ENCODE data around the gene ACTL6A. TPM values are rescaled to one million over a fixed set of nuclear protein-coding genes. Genes with fewer than 3 reads are reported as not detected.

Gene ACTL6A
- total RNA-seq, 1 donor from 2014 or later = 90.8 TPM

DNA sequence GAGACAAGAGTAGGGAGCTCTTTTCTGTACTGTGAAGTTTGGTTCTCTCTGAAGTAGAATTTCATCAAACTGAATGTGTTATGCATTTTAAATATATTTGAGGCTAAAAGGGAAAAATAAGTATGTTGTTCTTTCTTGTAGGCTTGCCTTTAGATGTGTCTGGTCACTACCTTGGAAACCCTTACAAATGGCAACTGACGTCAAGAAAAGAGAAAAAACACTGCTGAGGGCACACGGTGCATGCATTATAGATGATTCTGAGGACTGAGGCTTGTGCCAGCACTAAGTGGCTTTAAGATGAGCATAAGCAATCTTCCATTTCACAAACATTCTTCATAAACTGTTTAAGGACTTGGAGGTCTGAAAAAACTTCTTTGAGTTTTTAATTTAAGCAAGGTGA lies 31.1 kb upstream of the ACTL6A start:
- Histone ChIP-seq H3K36me3 (ENCODE audit: control insufficient read depth, insufficient read depth, low read length) (no peaks in the 10 kb centered on the region), H3K27me3 (ENCODE audit: control insufficient read depth, insufficient read depth, low read length) (no peaks in the 10 kb centered on the region), H3K4me3 (ENCODE audit: low read depth, low read length) (no peak overlapping the region)
- DNase-seq (ENCODE audit: low read depth) = no peak
- TF ChIP-seq, protein P1, sequence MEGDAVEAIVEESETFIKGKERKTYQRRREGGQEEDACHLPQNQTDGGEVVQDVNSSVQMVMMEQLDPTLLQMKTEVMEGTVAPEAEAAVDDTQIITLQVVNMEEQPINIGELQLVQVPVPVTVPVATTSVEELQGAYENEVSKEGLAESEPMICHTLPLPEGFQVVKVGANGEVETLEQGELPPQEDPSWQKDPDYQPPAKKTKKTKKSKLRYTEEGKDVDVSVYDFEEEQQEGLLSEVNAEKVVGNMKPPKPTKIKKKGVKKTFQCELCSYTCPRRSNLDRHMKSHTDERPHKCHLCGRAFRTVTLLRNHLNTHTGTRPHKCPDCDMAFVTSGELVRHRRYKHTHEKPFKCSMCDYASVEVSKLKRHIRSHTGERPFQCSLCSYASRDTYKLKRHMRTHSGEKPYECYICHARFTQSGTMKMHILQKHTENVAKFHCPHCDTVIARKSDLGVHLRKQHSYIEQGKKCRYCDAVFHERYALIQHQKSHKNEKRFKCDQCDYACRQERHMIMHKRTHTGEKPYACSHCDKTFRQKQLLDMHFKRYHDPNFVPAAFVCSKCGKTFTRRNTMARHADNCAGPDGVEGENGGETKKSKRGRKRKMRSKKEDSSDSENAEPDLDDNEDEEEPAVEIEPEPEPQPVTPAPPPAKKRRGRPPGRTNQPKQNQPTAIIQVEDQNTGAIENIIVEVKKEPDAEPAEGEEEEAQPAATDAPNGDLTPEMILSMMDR (IDR thresholded peaks at IDR 0.05; ENCODE audit: insufficient read depth, low read length, severe bottlenecking) = no peak
- no peak for FAIRE-seq

DNA sequence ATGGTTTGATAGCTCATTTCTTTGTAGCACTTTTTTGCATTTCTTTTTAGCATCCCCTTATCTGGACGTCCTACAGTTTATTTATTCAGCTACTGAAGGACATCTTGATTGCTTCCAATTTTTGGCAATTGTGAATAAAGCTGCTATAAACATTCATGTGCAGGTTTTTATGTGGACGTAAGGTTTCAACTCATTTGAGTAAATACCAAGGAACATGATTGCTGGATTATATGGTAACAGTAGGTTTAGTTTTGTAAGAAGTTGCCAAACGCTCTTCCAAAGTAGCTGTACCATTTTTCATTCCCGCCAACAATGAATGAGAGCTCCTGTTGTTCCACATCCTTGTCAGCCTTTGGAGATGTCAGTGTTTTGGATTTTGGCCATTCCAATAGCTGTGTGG lies 29.5 kb upstream of the ACTL6A start:
- no peak overlapping the region for H3K4me3 ChIP-seq (ENCODE audit: low read depth, low read length)
- TF ChIP-seq, protein P1 (IDR thresholded peaks at IDR 0.05; ENCODE audit: insufficient read depth, low read length, severe bottlenecking) = no peak
- no peaks in the 10 kb centered on the region for H3K27me3 ChIP-seq (ENCODE audit: control insufficient read depth, insufficient read depth, low read length)
- no peak for FAIRE-seq
- DNase-seq (ENCODE audit: low read depth) = no peak
- no peaks in the 10 kb centered on the region for H3K36me3 ChIP-seq (ENCODE audit: control insufficient read depth, insufficient read depth, low read length)

DNA sequence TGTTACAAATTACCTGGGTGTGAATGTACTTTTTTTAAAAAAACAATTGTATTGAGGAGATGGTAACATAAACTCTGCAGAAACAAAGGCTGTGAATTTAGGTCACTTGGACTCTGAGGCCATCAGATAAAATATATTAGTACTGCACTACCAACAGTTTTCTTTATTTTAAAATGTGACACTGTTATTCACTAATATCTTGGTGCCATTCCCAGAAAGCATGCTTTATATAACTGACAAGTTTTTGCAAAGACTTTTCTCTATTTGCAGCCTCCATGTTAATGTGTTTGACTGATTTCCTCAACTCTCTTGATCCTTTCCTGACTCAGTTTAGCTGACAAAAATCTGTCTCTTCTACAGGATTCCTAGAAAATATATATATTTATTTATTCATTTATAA lies 26.5 kb upstream of the ACTL6A start:
- Histone ChIP-seq H3K4me3 (ENCODE audit: low read depth, low read length) (no peak overlapping the region), H3K36me3 (ENCODE audit: control insufficient read depth, insufficient read depth, low read length) (no peaks in the 10 kb centered on the region), H3K27me3 (ENCODE audit: control insufficient read depth, insufficient read depth, low read length) (no peaks in the 10 kb centered on the region)
- FAIRE-seq (no peak), DNase-seq (ENCODE audit: low read depth) (no peak)
- TF ChIP-seq, protein P1 (IDR thresholded peaks at IDR 0.05; ENCODE audit: insufficient read depth, low read length, severe bottlenecking) = no peak

DNA sequence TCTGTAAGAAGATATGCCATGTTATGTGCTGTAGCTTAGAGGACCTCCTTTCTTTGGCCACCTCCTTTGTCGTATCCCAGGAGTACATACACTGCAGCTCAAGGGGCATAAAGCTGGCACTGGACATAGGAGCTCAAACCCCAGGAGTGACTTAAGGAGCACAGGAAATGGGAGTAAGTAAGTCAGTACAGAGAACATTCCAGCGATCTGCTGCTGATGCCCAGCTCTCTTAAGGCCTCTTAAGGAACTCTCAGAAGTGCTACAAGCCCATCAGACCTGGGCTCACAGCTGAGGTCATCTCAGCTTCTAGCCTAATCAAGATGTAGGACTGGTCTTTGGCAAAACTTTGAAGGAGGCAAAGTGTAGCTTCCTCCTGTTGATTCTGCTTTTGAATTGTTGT lies 21.6 kb upstream of the ACTL6A start:
- TF ChIP-seq, protein P1 (IDR thresholded peaks at IDR 0.05; ENCODE audit: insufficient read depth, low read length, severe bottlenecking) = no peak
- no peaks in the 10 kb centered on the region for H3K27me3 ChIP-seq (ENCODE audit: control insufficient read depth, insufficient read depth, low read length)
- FAIRE-seq (peak; percentile 40), DNase-seq (ENCODE audit: low read depth) (no peak)
- H3K4me3 ChIP-seq (ENCODE audit: low read depth, low read length) = no peak overlapping the region
- no peaks in the 10 kb centered on the region for H3K36me3 ChIP-seq (ENCODE audit: control insufficient read depth, insufficient read depth, low read length)

DNA sequence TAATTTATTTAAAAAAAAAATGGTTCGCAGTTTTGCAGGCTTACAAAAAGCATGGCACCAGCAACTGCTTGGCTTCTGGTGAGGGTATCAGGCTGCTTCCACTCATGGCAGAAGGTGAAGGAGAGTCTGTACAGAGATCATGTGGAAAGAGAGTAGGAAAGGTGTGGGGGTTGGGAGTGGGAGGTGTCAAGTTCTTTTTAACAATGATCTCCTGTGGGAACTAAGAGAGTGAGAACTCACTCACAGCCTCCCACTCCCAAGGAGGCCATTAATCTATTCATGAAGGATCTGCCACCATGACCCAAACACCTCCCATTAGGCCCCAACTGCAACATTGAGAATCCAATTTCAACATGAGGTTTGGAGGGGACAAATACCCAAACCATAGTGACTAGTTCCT lies 21.1 kb upstream of the ACTL6A start:
- TF ChIP-seq, protein P1 (IDR thresholded peaks at IDR 0.05; ENCODE audit: insufficient read depth, low read length, severe bottlenecking) = no peak
- Histone ChIP-seq H3K27me3 (ENCODE audit: control insufficient read depth, insufficient read depth, low read length) (no peaks in the 10 kb centered on the region), H3K4me3 (ENCODE audit: low read depth, low read length) (no peak overlapping the region), H3K36me3 (ENCODE audit: control insufficient read depth, insufficient read depth, low read length) (no peaks in the 10 kb centered on the region)
- no peak for FAIRE-seq
- DNase-seq (ENCODE audit: low read depth) = no peak

DNA sequence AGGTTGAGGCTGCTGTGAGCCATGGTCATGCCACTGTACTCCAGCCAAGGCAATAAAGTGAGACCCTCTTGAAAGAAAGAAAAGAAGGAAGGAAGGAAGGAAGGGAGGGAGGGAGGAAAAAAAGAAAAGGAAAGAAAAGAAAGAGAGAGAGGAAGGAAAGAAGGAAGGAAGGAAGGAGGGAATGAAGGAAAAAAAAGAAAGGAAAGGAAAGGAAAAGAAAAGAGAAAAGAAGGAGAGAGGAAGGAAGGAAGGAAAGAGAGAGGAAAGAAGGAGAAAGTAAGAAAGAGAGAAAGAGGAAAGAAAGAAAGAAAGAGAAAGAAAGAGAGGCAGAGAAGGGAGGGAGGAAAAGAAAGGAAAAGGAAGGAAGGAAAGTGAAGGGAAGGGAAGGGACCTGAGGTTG lies 20.4 kb upstream of the ACTL6A start:
- FAIRE-seq = no peak
- no peak for DNase-seq (ENCODE audit: low read depth)
- Histone ChIP-seq H3K27me3 (ENCODE audit: control insufficient read depth, insufficient read depth, low read length) (no peaks in the 10 kb centered on the region), H3K36me3 (ENCODE audit: control insufficient read depth, insufficient read depth, low read length) (no peaks in the 10 kb centered on the region), H3K4me3 (ENCODE audit: low read depth, low read length) (no peak overlapping the region)
- TF ChIP-seq, protein P1 (IDR thresholded peaks at IDR 0.05; ENCODE audit: insufficient read depth, low read length, severe bottlenecking) = no peak
